ENCODE results near the gene KCNQ1. TPM values are rescaled to one million over a fixed set of nuclear protein-coding genes. Genes with fewer than 3 reads are reported as not detected.
A peak's percentile ranks its signal among the peaks of the same experiment; 100 is the strongest.

Gene KCNQ1
- total and polyA plus RNA-seq, 9 of the 15 experiments (the other 6 are each of a cell fraction or from before 2014, with no cell fraction given): 0.44 TPM; not detected in 8

DNA sequence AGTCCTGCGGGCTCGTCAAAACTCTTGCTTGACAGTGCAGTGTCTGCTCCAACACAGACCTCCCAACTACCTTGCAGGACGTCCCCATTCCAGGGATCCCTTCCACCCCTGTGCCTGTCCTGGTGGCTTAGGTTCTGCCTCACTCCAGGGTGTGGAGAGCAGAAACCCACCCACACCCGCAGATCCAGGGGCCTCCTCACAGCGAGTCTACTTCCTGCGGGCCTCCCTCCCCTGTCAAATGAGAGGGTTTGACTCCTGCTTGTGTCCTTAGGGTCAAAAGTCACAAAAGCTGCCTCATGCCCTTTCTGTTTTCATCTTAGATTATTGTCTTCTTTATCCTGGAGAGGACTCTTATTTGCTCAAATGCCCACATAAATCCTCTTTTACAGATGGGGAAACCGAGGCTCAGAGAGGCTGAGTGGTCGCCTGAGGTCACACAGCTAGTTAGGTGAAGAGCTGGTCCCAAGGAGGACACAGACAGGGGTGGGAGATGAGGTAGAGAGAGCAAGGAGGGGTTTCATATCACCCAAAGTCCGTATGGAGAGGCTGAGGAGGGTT lies 336.1 kb downstream of the KCNQ1 start (continued):
- TF ChIP-seq, protein P1, sequence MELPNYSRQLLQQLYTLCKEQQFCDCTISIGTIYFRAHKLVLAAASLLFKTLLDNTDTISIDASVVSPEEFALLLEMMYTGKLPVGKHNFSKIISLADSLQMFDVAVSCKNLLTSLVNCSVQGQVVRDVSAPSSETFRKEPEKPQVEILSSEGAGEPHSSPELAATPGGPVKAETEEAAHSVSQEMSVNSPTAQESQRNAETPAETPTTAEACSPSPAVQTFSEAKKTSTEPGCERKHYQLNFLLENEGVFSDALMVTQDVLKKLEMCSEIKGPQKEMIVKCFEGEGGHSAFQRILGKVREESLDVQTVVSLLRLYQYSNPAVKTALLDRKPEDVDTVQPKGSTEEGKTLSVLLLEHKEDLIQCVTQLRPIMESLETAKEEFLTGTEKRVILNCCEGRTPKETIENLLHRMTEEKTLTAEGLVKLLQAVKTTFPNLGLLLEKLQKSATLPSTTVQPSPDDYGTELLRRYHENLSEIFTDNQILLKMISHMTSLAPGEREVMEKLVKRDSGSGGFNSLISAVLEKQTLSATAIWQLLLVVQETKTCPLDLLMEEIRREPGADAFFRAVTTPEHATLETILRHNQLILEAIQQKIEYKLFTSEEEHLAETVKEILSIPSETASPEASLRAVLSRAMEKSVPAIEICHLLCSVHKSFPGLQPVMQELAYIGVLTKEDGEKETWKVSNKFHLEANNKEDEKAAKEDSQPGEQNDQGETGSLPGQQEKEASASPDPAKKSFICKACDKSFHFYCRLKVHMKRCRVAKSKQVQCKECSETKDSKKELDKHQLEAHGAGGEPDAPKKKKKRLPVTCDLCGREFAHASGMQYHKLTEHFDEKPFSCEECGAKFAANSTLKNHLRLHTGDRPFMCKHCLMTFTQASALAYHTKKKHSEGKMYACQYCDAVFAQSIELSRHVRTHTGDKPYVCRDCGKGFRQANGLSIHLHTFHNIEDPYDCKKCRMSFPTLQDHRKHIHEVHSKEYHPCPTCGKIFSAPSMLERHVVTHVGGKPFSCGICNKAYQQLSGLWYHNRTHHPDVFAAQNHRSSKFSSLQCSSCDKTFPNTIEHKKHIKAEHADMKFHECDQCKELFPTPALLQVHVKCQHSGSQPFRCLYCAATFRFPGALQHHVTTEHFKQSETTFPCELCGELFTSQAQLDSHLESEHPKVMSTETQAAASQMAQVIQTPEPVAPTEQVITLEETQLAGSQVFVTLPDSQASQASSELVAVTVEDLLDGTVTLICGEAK (IDR thresholded peaks at IDR 0.05): no peak
- TF ChIP-seq, protein P1 (CRISPR knock-in tag; IDR thresholded peaks at IDR 0.05): no peak
- 0 out of 2 replicates have a peak, but pooled peaks have one; percentile 19 for TF ChIP-seq CBX1 (IDR thresholded peaks at IDR 0.05; ENCODE audit: low read depth)
